Measurements from ENCODE around the gene SORCS2. TPM values are rescaled to one million over a fixed set of nuclear protein-coding genes. Genes with fewer than 3 reads are reported as not detected.
A peak's percentile ranks its signal among the peaks of the same experiment; 100 is the strongest.

Gene SORCS2
- polyA plus RNA-seq, 1 donor from 2014 or later: 1.0 TPM

- no peaks in the 10 kb centered on the region for H3F3A ChIP-seq (ENCODE audit: insufficient read depth, low read length, poor library complexity, severe bottlenecking)
- H3K4me3 ChIP-seq (ENCODE audit: low read length): no peak overlapping the region
- H3K36me3 ChIP-seq (ENCODE audit: insufficient read depth, low read length): no peaks in the 10 kb centered on the region
- no peaks in the 10 kb centered on the region for H3K9me2 ChIP-seq (ENCODE audit: insufficient read depth, low read length)
- H2AFZ ChIP-seq (ENCODE audit: low read depth, low read length): no peak overlapping the region
- no peaks in the 10 kb centered on the region for H3K9me3 ChIP-seq (ENCODE audit: low read length)
- no peaks in the 10 kb centered on the region for H3K79me2 ChIP-seq (replicated peaks; ENCODE audit: insufficient read depth, low read length)
- no peak overlapping the region for H3K9ac ChIP-seq (ENCODE audit: low read length)
- no peak for TF ChIP-seq TAF1 (IDR thresholded peaks at IDR 0.05; ENCODE audit: low read depth)
- no peak for TF ChIP-seq MXI1 (conservative IDR thresholded peaks at IDR 0.05; ENCODE audit: poor library complexity, severe bottlenecking)
- peak; percentile 16 for TF ChIP-seq POLR2AphosphoS5 (IDR thresholded peaks at IDR 0.05)
- TF ChIP-seq, protein P1, sequence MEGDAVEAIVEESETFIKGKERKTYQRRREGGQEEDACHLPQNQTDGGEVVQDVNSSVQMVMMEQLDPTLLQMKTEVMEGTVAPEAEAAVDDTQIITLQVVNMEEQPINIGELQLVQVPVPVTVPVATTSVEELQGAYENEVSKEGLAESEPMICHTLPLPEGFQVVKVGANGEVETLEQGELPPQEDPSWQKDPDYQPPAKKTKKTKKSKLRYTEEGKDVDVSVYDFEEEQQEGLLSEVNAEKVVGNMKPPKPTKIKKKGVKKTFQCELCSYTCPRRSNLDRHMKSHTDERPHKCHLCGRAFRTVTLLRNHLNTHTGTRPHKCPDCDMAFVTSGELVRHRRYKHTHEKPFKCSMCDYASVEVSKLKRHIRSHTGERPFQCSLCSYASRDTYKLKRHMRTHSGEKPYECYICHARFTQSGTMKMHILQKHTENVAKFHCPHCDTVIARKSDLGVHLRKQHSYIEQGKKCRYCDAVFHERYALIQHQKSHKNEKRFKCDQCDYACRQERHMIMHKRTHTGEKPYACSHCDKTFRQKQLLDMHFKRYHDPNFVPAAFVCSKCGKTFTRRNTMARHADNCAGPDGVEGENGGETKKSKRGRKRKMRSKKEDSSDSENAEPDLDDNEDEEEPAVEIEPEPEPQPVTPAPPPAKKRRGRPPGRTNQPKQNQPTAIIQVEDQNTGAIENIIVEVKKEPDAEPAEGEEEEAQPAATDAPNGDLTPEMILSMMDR (IDR thresholded peaks at IDR 0.05; ENCODE audit: poor library complexity, severe bottlenecking): no peak
- no peaks in the 10 kb centered on the region for H4K20me1 ChIP-seq (ENCODE audit: insufficient read depth)
- H3K27ac ChIP-seq (ENCODE audit: low read length): no peak overlapping the region
- no peak overlapping the region for H3K4me2 ChIP-seq (ENCODE audit: low read length)
- H3K27me3 ChIP-seq (ENCODE audit: insufficient read depth, low read depth, low read length): no peaks in the 10 kb centered on the region
Measured at GRCh38 chr4:7487502-7487901, 295.2 kb downstream of the SORCS2 start.

GRCh38 chr4:7487998-7488671, 295.8 kb downstream of the SORCS2 start:
- Histone ChIP-seq H3K9ac (ENCODE audit: low read length) (no peak overlapping the region), H3K9me3 (ENCODE audit: low read length) (no peaks in the 10 kb centered on the region), H3K9me2 (ENCODE audit: insufficient read depth, low read length) (no peaks in the 10 kb centered on the region), H3K27ac (ENCODE audit: low read length) (no peak overlapping the region), H3F3A (ENCODE audit: insufficient read depth, low read length, poor library complexity, severe bottlenecking) (no peaks in the 10 kb centered on the region), H3K4me3 (ENCODE audit: low read length) (no peak overlapping the region), H3K4me2 (ENCODE audit: low read length) (no peak overlapping the region), H4K20me1 (ENCODE audit: insufficient read depth) (no peaks in the 10 kb centered on the region), H3K27me3 (ENCODE audit: insufficient read depth, low read depth, low read length) (no peaks in the 10 kb centered on the region), H2AFZ (ENCODE audit: low read depth, low read length) (no peak overlapping the region), H3K36me3 (ENCODE audit: insufficient read depth, low read length) (no peaks in the 10 kb centered on the region), H3K79me2 (replicated peaks; ENCODE audit: insufficient read depth, low read length) (no peaks in the 10 kb centered on the region)
- TF ChIP-seq SMC3 (conservative IDR thresholded peaks at IDR 0.05; ENCODE audit: poor library complexity) (no peak), MXI1 (conservative IDR thresholded peaks at IDR 0.05; ENCODE audit: poor library complexity, severe bottlenecking) (no peak), EZH2 (IDR thresholded peaks at IDR 0.05; ENCODE audit: borderline replicate concordance, insufficient read depth, low read length, poor library complexity, severe bottlenecking) (no peak), RAD21 (conservative IDR thresholded peaks at IDR 0.05) (no peak), EP300 (conservative IDR thresholded peaks at IDR 0.05; ENCODE audit: poor library complexity, severe bottlenecking) (no peak), TAF1 (IDR thresholded peaks at IDR 0.05; ENCODE audit: low read depth) (no peak), POLR2AphosphoS5 (IDR thresholded peaks at IDR 0.05) (no peak)
- TF ChIP-seq, protein P1 (IDR thresholded peaks at IDR 0.05; ENCODE audit: poor library complexity, severe bottlenecking): no peak
- TF ChIP-seq, protein P2, sequence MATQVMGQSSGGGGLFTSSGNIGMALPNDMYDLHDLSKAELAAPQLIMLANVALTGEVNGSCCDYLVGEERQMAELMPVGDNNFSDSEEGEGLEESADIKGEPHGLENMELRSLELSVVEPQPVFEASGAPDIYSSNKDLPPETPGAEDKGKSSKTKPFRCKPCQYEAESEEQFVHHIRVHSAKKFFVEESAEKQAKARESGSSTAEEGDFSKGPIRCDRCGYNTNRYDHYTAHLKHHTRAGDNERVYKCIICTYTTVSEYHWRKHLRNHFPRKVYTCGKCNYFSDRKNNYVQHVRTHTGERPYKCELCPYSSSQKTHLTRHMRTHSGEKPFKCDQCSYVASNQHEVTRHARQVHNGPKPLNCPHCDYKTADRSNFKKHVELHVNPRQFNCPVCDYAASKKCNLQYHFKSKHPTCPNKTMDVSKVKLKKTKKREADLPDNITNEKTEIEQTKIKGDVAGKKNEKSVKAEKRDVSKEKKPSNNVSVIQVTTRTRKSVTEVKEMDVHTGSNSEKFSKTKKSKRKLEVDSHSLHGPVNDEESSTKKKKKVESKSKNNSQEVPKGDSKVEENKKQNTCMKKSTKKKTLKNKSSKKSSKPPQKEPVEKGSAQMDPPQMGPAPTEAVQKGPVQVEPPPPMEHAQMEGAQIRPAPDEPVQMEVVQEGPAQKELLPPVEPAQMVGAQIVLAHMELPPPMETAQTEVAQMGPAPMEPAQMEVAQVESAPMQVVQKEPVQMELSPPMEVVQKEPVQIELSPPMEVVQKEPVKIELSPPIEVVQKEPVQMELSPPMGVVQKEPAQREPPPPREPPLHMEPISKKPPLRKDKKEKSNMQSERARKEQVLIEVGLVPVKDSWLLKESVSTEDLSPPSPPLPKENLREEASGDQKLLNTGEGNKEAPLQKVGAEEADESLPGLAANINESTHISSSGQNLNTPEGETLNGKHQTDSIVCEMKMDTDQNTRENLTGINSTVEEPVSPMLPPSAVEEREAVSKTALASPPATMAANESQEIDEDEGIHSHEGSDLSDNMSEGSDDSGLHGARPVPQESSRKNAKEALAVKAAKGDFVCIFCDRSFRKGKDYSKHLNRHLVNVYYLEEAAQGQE (IDR thresholded peaks at IDR 0.05; ENCODE audit: borderline replicate concordance): no peak

All from neural cell (in vitro differentiated cells).